Muscle layer of colon (tissue), 2 donors: ENCODE results near the gene CD81.
A peak's percentile ranks its signal among the peaks of the same experiment; 100 is the strongest.

Experiments used
- H3K27ac ChIP-seq: one replicate; pipeline ENCODE4 v1.7.0; 2013; ENCODE audit warnings: low read depth, mild to moderate bottlenecking, low read length, moderate library complexity
- H3K27me3 ChIP-seq, 2 donors: one replicate each; pipeline ENCODE4 v1.7.0; 2013; ENCODE audit warnings: low read length in 2 of 2, mild to moderate bottlenecking in 2 of 2; ENCODE audit not compliant: insufficient read depth in 2 of 2, control insufficient read depth in 1 of 2
- H3K36me3 ChIP-seq: one replicate; pipeline ENCODE4 v1.7.0; 2013; ENCODE audit warnings: mild to moderate bottlenecking, low read length; ENCODE audit not compliant: insufficient read depth
- H3K4me1 ChIP-seq: one replicate; pipeline ENCODE4 v1.7.0; 2013; ENCODE audit warnings: mild to moderate bottlenecking, low read length; ENCODE audit not compliant: insufficient read depth
- H3K4me3 ChIP-seq, 2 donors: one replicate each; pipeline ENCODE4 v1.7.0; 2013; ENCODE audit warnings: low read length in 2 of 2, low read depth in 1 of 2, mild to moderate bottlenecking in 1 of 2, moderate library complexity in 1 of 2
- H3K9ac ChIP-seq: one replicate; pipeline ENCODE4 v1.7.0; 2013; ENCODE audit warnings: low read length
- H3K9me3 ChIP-seq: one replicate; pipeline ENCODE4 v1.7.0; 2013; ENCODE audit warnings: mild to moderate bottlenecking, low read length
- donor health status: abdominal sarcoma.
- donor health status: Adenocarcinoma of cecum.

CD81 gene

DNA sequence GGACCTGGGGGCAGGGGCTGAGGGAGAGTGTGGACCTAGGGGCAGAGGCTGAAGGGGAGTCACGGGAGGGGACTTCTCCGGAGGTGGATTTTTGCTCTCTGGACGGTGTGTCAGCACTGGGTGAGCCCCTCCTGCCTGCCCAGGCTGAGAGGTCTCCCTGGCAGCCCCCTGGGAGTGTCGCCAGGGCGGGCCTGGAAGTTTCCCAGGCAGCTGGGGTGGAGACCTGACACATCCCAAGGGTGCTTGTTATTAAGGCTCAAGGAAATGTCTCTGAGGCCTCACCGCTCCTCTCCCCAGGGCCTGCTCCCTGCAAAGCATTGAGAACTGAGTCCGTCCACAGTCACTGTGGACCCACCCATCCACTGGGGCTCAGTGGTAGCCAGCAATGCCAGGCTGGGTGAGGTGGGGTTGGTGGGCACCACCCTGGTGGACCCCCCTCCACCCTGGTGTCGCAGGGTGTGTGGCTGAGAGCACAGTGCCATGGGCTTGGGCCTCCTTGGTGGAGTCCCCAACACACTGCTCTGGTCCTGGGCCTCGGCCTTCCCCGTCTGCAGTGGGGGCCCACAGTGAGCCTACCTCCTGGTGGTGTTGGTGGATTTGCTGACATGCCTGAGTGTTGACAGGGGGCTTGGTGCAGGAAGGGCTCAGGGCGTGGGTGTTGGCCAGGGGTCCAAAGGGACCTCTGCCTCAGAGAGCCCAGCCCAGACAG, 2.5 kb downstream of the CD81 start:
- H3K9ac ChIP-seq: peak overlapping the region; percentile 86

DNA sequence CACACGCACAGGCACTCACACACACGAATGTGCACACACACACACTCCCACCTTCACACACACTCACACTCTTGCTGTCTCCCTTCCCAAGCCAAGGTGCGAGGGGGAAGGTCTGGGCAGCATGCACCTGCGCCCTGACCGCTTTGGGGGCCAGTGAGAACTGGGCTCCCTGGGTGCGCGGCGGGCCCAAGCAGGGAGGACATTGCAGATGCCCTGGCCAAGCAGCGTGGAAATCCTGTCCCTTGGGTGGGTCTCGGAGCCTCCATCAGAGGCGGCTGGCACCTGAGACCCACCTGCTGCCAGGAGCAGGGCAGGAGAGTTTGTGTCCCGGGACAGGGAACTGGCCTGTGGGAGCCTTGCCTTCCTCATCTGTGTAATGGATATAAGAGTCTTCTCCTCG, 3.3 kb downstream of the CD81 start:
- no peaks in the 10 kb centered on the region for H3K27me3 ChIP-seq
- H3K9me3 ChIP-seq: no peaks in the 10 kb centered on the region
- H3K9ac ChIP-seq: peak overlapping the region; percentile 86
- H3K4me3 ChIP-seq: peak overlapping the region; percentile 18 to 48
- peaks cover 69% of the 10 kb centered on the region for H3K4me1 ChIP-seq
- H3K36me3 ChIP-seq: peaks cover 5% of the 10 kb centered on the region
- peak overlapping the region; percentile 96 for H3K27ac ChIP-seq

More for the DNA sequence above, 2.5 kb downstream of the CD81 start:
- Histone ChIP-seq H3K27me3 (no peaks in the 10 kb centered on the region), H3K4me3 (peak overlapping the region; percentile 3 to 48), H3K27ac (peak overlapping the region; percentile 96), H3K36me3 (peaks cover 5% of the 10 kb centered on the region), H3K9me3 (no peaks in the 10 kb centered on the region), H3K4me1 (peaks cover 64% of the 10 kb centered on the region)

DNA sequence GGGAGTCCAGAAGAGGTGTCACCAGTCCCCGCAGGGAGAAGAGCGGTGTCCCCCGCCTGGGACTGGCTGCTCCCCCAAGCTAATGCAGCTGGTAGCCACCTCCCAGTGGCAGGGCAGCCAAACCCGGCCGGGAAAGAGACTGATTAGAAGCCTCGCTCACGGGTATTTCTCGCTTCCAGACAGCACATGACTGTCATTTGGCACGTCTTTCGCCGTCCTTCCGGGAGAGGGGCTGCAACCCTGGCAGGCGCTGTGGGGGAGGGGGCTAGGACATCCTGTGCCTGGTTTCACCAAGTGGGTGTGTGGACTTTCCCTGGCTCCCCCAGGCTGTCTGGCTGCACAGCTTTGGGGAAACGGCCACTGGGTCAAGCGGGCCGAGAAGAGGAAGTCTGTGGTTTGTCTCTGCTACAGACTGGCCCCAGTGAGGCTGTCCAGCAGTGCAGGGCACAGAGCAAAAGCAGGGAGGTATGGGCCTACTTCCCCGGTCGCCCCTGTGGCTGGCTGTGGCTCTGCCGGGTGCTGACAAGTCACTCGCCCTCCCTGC, 3.8 kb downstream of the CD81 start:
- Histone ChIP-seq H3K27me3 (no peaks in the 10 kb centered on the region), H3K9me3 (no peaks in the 10 kb centered on the region), H3K27ac (peak overlapping the region; percentile 96), H3K4me1 (peaks cover 69% of the 10 kb centered on the region), H3K4me3 (peak overlapping the region; percentile 18 to 48), H3K36me3 (peaks cover 5% of the 10 kb centered on the region), H3K9ac (peak overlapping the region; percentile 86)

DNA sequence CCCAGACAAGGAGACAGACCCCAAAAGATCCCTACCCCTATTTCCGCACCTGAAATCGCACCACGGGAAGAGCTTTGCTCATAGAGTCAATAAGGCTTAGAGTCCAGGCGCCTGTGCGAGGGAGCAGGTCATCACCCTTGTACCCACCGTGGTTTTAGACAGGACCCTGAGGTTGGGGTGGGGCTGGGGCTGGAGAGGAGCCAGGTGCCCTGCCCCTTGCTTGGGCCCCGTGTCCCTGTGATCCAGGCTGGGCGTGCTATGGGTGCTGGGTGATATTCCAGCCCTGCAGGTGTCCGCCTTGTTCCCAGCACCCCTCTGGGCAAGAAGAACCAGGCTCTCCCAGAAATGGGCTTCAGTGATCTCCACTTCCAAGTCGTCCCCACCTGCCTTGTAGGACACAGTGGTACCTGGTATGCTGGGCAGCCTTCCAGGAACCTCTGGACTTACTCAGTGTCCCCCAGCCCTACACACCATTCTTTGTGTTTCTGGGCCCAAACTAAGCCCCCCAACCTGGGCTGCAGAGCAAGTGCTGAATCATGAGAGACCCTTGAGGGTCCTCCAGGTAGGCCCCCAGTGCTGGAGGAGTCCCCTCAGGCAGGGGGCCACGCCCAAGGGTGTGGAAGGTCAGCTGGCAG, 4.5 kb downstream of the CD81 start:
- peak overlapping the region; percentile 96 for H3K27ac ChIP-seq
- peaks cover 72% of the 10 kb centered on the region for H3K4me1 ChIP-seq
- H3K36me3 ChIP-seq: peaks cover 5% of the 10 kb centered on the region
- peak overlapping the region; percentile 86 for H3K9ac ChIP-seq
- H3K27me3 ChIP-seq: no peaks in the 10 kb centered on the region
- no peaks in the 10 kb centered on the region for H3K9me3 ChIP-seq
- peak overlapping the region in 1 of 2 donors; percentile 48 for H3K4me3 ChIP-seq

DNA sequence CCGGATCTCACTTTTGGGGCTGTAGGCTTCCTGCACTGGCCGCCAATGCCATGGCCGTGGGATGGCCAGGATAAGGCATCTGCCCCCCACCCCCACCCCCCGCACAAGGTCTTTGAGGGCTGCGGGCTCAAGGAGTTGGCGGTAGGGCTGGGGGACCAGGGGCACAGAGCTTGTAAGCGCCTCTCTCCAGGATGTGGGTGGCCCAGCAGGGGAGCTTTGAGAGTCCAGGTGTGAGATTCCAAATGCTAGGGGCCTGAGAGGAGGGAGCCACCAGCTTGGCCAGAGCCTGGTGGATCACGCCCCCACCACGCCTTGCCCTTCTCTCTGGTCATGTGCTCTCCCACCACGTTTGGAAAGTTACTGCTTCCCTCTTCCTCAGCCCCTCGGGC, 5.0 kb downstream of the CD81 start:
- Histone ChIP-seq H3K9ac (no peak overlapping the region), H3K36me3 (peaks cover 5% of the 10 kb centered on the region), H3K9me3 (no peaks in the 10 kb centered on the region), H3K4me3 (no peak overlapping the region), H3K4me1 (peaks cover 74% of the 10 kb centered on the region), H3K27ac (peak overlapping the region; percentile 96), H3K27me3 (no peaks in the 10 kb centered on the region)

DNA sequence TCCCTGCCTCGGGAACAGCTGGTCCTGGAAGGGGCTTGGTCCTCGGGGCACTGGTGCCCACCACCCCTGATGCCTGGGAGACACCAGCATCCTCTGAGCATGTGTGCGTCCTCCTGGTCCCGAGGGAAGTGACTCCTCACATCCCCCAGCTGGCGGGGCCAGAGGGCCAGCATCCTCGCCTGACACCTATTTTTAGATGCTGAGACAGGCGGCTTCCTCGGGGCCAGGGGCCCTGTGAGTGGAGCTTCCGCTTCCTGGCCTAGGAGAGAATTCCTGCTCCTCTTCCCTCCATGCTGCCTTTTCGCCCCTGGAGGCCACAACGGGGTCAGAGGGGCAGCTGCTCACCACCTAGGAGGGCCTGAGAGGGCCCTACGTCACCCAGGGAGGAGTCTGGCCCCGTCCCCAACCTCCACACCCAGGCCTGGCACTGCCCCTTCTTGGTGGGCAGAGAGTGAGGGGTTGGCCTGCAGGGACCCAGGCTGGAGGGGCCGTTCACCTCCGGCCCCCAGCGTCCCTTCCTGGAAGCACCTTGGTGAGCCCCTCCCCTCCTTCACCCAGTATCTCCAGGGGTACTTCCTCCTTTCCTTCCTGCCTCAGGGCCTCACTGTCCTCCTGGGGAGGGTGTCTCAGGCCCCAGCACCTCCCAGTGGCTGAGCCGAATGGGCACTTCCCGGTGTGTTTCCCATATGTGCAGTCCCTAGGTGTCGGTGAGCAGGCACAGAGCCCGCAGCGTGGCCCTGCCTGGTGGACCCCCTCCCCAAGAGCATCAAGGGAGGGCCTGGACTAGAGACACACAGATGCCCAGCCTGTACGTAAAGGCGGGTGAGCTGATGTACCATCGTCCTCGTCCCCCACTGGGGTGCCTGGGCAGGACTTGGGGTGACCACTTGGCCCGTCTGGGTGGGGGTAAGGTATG, 6.1 kb downstream of the CD81 start:
- Histone ChIP-seq H3K4me3 (peak overlapping the region in 1 of 2 donors; percentile 41), H3K36me3 (peaks cover 5% of the 10 kb centered on the region), H3K9ac (peak overlapping the region; percentile 76), H3K4me1 (peaks cover 85% of the 10 kb centered on the region), H3K27me3 (no peaks in the 10 kb centered on the region), H3K27ac (peak overlapping the region; percentile 96), H3K9me3 (no peaks in the 10 kb centered on the region)

DNA sequence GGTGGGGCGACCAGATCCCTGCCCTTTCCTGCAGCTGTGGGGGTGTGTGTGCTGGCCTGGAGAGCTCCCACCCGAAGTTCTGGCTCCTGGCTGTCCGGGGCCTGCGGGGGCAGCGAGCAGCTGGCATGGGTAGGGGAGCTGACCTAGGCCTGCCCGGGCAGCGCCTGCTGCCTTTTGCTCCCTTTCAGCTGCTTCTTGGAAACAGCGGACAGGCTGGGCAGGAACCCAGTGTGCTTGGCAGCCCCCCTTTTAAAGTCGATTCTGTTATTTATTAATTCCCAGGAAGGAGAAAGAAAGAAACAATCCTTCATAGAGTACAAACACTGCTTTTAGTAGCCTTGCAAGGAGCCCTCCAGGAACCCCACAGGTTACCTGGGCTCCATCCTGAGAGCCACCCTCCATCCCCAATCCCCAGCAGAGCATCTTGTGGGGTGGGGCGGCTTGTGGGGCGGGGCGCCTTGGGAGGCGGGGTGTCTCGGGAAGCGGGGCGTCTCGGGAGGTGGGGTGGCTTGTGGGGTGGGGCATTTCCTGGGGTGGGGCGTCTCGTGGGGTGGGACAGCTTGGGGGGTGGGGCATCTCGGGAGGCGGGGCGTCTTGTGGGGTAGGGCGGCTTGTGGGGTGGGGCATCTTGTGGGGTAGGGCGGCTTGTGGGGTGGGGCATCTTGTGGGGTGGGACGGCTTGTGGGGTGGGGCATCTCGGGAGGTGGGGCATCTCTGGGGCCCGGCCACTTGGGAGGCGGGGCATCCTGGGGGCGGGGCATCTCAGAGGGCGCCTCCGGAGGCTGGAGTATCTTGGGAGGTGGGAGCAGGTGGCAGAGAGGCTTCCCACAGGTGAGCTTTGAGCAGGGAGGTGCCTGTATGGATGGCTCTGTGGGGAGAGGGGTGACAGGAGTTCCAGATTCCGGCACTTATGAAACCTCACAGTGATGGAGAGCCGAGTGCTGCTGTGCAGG, 7.0 kb downstream of the CD81 start:
- Histone ChIP-seq H3K27me3 (no peaks in the 10 kb centered on the region), H3K9me3 (no peaks in the 10 kb centered on the region), H3K4me3 (peak overlapping the region in 1 of 2 donors; percentile 41), H3K4me1 (peaks cover 94% of the 10 kb centered on the region), H3K9ac (peak overlapping the region; percentile 76), H3K36me3 (peaks cover 5% of the 10 kb centered on the region), H3K27ac (peak overlapping the region; percentile 96)

DNA sequence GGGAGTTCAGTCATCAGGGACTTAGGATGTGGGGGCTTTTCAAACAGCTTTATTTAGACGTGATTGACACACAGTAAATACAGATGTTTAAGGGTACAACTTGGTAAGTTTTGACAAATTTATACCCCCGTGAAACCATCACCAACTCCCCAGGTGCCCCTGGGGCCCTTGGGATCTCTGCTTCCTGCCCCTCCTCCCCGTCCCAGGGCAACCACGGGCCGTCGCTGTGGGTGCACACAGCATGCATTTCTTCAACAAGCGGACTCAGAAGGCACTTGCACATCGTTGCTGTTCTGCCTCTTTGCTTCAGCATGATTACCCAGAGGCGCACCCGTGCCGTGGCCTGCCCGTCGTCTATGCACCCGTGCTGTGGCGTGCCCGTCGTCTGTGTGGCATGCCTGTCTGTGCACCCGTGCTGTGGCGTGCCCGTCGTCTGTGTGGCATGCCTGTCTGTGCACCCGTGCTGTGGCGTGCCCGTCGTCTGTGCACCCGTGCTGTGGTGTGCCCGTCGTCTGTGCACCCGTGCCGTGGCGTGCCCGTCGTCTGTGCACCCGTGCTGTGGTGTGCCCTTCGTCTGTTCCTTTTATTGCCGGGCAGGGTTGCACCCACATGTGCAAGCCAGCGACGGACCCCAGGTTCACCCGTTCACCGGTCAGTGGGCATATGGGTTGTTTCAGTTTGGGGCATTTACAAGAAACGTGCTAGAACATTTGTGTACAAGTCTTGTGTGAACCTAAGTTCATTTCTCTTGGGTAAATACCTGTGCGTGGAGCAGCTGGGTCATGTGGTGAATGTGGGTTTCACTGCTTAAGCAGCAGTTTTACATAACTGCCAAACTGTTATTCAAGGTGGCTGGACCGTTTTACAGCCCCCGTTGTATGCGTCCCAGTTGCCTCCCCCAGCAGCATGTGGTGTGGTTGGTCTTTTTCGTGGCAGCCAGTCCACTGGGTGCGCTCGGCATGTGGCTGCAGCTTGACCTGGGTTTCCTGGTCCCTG, 8.3 kb downstream of the CD81 start:
- peak overlapping the region in 1 of 2 donors; percentile 13 for H3K4me3 ChIP-seq
- peaks cover 96% of the 10 kb centered on the region for H3K4me1 ChIP-seq
- H3K9ac ChIP-seq: no peak overlapping the region
- peaks cover 3% of the 10 kb centered on the region for H3K36me3 ChIP-seq
- H3K9me3 ChIP-seq: no peaks in the 10 kb centered on the region
- peak overlapping the region; percentile 97 for H3K27ac ChIP-seq
- H3K27me3 ChIP-seq: no peaks in the 10 kb centered on the region

DNA sequence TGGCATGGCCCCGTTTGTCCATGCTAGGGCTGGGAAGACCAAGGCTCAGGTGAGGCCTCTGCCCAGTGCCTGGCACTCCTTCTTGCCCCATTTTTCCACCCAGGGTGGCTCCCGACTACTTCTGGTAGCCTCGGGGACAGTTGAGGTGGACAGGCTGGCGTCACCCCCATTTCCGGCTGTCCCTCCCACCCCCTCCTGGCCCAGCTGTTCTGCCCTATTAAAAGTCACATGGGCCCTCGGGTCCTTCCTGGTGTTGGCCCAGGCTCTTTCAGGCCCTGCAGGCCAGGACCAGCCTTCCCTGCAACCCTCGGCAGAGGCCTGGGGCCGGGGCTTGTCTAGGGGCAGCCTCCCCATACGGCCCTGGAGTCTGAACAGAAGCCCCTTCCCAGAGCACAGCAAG, 9.5 kb downstream of the CD81 start:
- H3K9me3 ChIP-seq: no peaks in the 10 kb centered on the region
- peak overlapping the region in 1 of 2 donors; percentile 23 for H3K4me3 ChIP-seq
- H3K4me1 ChIP-seq: peaks cover 94% of the 10 kb centered on the region
- H3K27ac ChIP-seq: peak overlapping the region; percentile 97
- H3K27me3 ChIP-seq: no peaks in the 10 kb centered on the region
- peaks cover under 1% of the 10 kb centered on the region for H3K36me3 ChIP-seq
- H3K9ac ChIP-seq: peak overlapping the region; percentile 6
